ENCODE measurements around the gene MFRP. TPM values are rescaled to one million over a fixed set of nuclear protein-coding genes. Genes with fewer than 3 reads are reported as not detected.

The MFRP gene
- total RNA-seq, 2 experiments from 2014 or later: not detected

DNA sequence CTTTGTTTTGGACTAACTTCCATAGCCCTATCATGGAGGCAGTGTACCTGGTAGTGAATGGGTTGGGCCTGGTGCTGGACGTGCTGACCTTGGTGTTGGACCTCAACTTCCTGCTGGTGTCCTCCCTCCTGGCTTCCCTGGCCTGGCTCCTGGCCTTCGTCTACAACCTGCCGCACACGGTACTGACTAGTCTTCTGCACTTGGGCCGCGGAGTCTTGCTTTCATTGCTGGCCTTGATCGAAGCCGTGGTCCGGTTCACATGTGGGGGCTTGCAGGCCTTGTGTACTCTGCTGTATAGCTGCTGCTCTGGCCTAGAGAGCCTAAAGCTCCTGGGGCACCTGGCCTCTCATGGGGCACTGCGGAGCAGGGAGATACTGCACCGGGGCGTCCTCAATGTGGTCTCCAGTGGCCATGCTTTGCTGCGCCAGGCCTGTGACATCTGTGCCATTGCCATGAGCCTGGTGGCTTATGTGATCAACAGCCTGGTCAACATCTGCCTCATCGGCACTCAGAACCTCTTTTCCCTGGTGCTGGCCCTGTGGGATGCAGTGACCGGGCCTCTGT is 11.3 kb downstream of the MFRP start:
- ChIA-PET CTCF (interaction anchor here (1.0 to 1.2 kb wide), 2 partner anchors 11 to 14 kb away, joined by 3 read pairs; no protein-coding TSS in a partner anchor), POLR2A (no interaction called here)
- Histone ChIP-seq H3K27me3 (ENCODE audit: control insufficient read depth in 1 of 2, insufficient read depth in 2 of 2, low read length in 2 of 2) (peaks cover 16 to 18% of the 10 kb centered on the region in 2 experiments), H3K27ac (ENCODE audit: low read depth in 1 of 2, low read length in 2 of 2) (peak overlapping the region; percentile 47 to 82), H3K9me3 (ENCODE audit: control insufficient read depth in 1 of 2, insufficient read depth in 1 of 2, low read length in 2 of 2) (peaks cover 0 to 7% of the 10 kb centered on the region in 2 experiments), H3K4me1 (ENCODE audit: insufficient read depth, low read length) (peaks cover 42% of the 10 kb centered on the region), H3K36me3 (ENCODE audit: insufficient read depth, low read length) (peaks cover 4% of the 10 kb centered on the region), H3K4me3 (ENCODE audit: low read length) (peak overlapping the region; percentile 99)
- peak in 1 of 14 experiments; percentile 35 for DNase-seq
- Mint-ChIP-seq H3K36me3 (ENCODE audit: low read depth) (peaks cover 27% of the 10 kb centered on the region), H3K27ac (peak overlapping the region; percentile 94), H3K4me1 (ENCODE audit: low read depth) (peaks cover 35% of the 10 kb centered on the region), H3K27me3 (peaks cover 15% of the 10 kb centered on the region), H3K9me3 (no peaks in the 10 kb centered on the region), H3K4me3 (peak overlapping the region; percentile 99)
- intact Hi-C loops (cut with DNase I, micrococcal nuclease): no loop called here
- TF ChIP-seq, protein P1, sequence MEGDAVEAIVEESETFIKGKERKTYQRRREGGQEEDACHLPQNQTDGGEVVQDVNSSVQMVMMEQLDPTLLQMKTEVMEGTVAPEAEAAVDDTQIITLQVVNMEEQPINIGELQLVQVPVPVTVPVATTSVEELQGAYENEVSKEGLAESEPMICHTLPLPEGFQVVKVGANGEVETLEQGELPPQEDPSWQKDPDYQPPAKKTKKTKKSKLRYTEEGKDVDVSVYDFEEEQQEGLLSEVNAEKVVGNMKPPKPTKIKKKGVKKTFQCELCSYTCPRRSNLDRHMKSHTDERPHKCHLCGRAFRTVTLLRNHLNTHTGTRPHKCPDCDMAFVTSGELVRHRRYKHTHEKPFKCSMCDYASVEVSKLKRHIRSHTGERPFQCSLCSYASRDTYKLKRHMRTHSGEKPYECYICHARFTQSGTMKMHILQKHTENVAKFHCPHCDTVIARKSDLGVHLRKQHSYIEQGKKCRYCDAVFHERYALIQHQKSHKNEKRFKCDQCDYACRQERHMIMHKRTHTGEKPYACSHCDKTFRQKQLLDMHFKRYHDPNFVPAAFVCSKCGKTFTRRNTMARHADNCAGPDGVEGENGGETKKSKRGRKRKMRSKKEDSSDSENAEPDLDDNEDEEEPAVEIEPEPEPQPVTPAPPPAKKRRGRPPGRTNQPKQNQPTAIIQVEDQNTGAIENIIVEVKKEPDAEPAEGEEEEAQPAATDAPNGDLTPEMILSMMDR (IDR thresholded peaks at IDR 0.05): no peak
- ATAC-seq (ENCODE audit: poor library complexity): no peak

DNA sequence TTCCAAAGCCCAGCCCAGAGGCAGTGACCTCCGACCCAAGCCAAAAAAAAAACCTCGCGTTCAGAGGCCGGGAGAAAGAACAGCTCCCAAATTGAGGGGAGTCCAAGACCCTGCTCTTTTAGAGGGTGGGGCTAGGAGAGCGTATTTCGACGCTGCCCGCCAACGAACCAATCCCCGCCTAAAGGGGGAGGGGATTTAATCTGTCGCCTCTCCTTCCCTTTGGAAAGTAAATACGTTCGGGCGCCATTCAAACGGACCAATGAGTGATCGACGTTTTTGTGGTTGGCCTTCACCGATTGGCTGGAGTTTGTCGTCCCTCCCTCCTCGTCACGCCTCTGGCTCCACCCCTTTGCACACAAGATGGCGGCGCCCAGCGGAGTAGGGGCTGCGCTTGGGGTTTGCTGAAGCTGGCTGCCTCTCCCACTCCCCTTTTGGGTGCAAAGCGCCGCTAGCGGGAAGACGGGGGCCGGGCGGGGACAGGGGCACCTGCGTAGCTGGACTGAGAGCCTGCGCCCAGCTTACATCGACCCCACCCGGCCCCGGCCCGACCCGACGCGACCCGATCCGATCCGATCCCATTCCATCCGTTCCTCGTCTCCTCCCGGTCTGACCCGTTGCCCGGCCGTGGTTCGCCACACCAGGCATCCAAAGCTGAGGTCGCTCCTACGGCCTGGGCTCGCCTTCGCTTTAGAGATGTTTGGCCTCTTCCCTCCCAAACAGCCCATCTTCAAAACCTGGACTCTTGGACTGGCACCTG is 12.2 kb downstream of the MFRP start, which contains the start of gene RNF26:
RNF26 (plus strand) TSS at position 354 of the 757 bp plus-strand sequence. CDS start 596 bp downstream, outside the sequence.
- H3K4me3 Mint-ChIP-seq: peak within 1 kb of the TSS; percentile 99
- Histone ChIP-seq H3K9me3 (ENCODE audit: control insufficient read depth in 1 of 2, insufficient read depth in 1 of 2, low read length in 2 of 2) (peaks cover 0 to 2% of the 10 kb centered on the region in 2 experiments), H3K36me3 (ENCODE audit: insufficient read depth, low read length) (peaks cover 4% of the 10 kb centered on the region), H3K27me3 (ENCODE audit: control insufficient read depth in 1 of 2, insufficient read depth in 2 of 2, low read length in 2 of 2) (peaks cover 9 to 11% of the 10 kb centered on the region in 2 experiments), H3K4me3 (ENCODE audit: low read length) (peak within 1 kb of the TSS; percentile 99), H3K4me1 (ENCODE audit: insufficient read depth, low read length) (peaks cover 33% of the 10 kb centered on the region), H3K27ac (ENCODE audit: low read depth in 1 of 2, low read length in 2 of 2) (peak within 1 kb of the TSS; percentile 47 to 82)
- intact Hi-C loops (cut with DNase I, micrococcal nuclease): no loop called here
- H3K36me3 Mint-ChIP-seq (ENCODE audit: low read depth): peaks cover 27% of the 10 kb centered on the region
- no peaks in the 10 kb centered on the region for H3K9me3 Mint-ChIP-seq
- POLR2A ChIA-PET: interaction anchor here (0.8 to 1.0 kb wide), 2 partner anchors 19 to 22 kb away, joined by 3 to 4 read pairs; no protein-coding TSS in a partner anchor
- TF ChIP-seq, protein P1 (IDR thresholded peaks at IDR 0.05): no peak
- H3K27ac Mint-ChIP-seq: peak within 1 kb of the TSS; percentile 94
- peaks cover 13% of the 10 kb centered on the region for H3K27me3 Mint-ChIP-seq
- H3K4me1 Mint-ChIP-seq (ENCODE audit: low read depth): peaks cover 34% of the 10 kb centered on the region
- DNase-seq (peak; percentile 88 to 98 (median 92)), ATAC-seq (ENCODE audit: poor library complexity) (peak; percentile 94)
- CTCF ChIA-PET: interaction anchor here (1.0 kb wide), 1 partner anchor 13 kb away, joined by 3 read pairs; no protein-coding TSS in a partner anchor

DNA sequence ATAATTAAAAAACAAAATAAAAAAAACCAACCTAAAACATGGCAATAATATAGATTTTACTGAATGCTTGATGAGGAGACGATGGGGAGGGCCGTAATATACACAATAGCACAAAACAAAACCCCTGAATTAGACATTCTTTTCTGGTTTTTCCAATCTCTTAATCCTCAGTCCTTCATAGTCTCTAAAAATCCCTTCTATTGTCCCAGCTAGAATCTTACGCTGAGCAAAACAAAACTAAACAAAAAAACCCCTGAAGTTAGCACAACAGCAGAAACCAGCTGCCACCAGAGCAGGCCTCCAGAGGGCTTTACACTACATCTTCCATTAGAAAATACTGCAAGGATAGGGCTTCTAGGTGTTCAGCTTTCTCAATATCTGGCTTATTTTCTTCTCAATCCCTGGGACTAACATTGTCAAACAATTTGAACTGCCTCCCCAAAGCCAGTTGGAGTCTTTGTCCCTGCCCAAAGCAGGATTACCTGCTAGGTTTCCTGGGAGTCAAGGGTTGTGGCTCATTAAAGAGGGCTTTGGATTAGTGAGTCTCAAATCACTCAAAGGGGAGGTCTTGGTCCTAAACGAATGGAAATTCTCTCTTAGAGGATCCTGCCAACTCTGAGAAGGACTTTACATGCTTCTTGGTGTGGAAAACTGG is 14.3 kb downstream of the MFRP start:
- CTCF ChIA-PET: no interaction called here
- intact Hi-C loops (cut with DNase I, micrococcal nuclease): no loop called here
- Mint-ChIP-seq H3K27ac (peak overlapping the region; percentile 94), H3K27me3 (no peaks in the 10 kb centered on the region), H3K4me3 (peak overlapping the region; percentile 99), H3K36me3 (ENCODE audit: low read depth) (peaks cover 22% of the 10 kb centered on the region), H3K4me1 (ENCODE audit: low read depth) (peaks cover 24% of the 10 kb centered on the region), H3K9me3 (no peaks in the 10 kb centered on the region)
- no peak overlapping the region for H3K4me3 ChIP-seq (ENCODE audit: low read length)
- H3K36me3 ChIP-seq (ENCODE audit: insufficient read depth, low read length): peaks cover 4% of the 10 kb centered on the region
- no peak for ATAC-seq (ENCODE audit: poor library complexity)
- no peak for DNase-seq
- no peaks in the 10 kb centered on the region for H3K27me3 ChIP-seq (ENCODE audit: control insufficient read depth in 1 of 2, insufficient read depth in 2 of 2, low read length in 2 of 2)
- H3K27ac ChIP-seq (ENCODE audit: low read depth in 1 of 2, low read length in 2 of 2): no peak overlapping the region
- peaks cover 21% of the 10 kb centered on the region for H3K4me1 ChIP-seq (ENCODE audit: insufficient read depth, low read length)
- no peaks in the 10 kb centered on the region for H3K9me3 ChIP-seq (ENCODE audit: control insufficient read depth in 1 of 2, insufficient read depth in 1 of 2, low read length in 2 of 2)
- TF ChIP-seq, protein P1 (IDR thresholded peaks at IDR 0.05): no peak
- POLR2A ChIA-PET: no interaction called here
